GM18520 (cell line): ENCODE results near the gene KIRREL2.
"Not testable (repeated sequence)": the region's sequence is repeated elsewhere in the genome, so short reads cannot be mapped to it uniquely, and the experiment has no call there.

Experiments
- ATAC-seq: cut with Tn5 transposase; IDR thresholded peaks from one replicate; pipeline ENCODE4 v1.9.1; 2021; ENCODE audit not compliant: unreplicated experiment

KIRREL2 gene

GRCh38 chr19:35868823-35869326 lies 12.2 kb downstream of the KIRREL2 start:
- no peak for ATAC-seq

- no peak for ATAC-seq
Observed at GRCh38 chr19:35869327-35870123, 12.8 kb downstream of the KIRREL2 start.

- ATAC-seq: not testable (repeated sequence)
Observed at GRCh38 chr19:35870124-35870736, 13.5 kb downstream of the KIRREL2 start.

- ATAC-seq: no peak
Observed at GRCh38 chr19:35870798-35871197, 14.1 kb downstream of the KIRREL2 start.

GRCh38 chr19:35871611-35872010 lies 14.9 kb downstream of the KIRREL2 start:
- ATAC-seq: no peak

GRCh38 chr19:35872180-35872579 lies 15.5 kb downstream of the KIRREL2 start:
- no peak for ATAC-seq

GRCh38 chr19:35874392-35874930 lies 17.8 kb downstream of the KIRREL2 start:
- ATAC-seq: no peak

GRCh38 chr19:35879068-35879467 lies 22.4 kb downstream of the KIRREL2 start:
- ATAC-seq: no peak

GRCh38 chr19:35879770-35880317 lies 23.1 kb downstream of the KIRREL2 start:
- ATAC-seq: no peak

- ATAC-seq: no peak
Observed at GRCh38 chr19:35882114-35882832, 25.6 kb downstream of the KIRREL2 start.

GRCh38 chr19:35883882-35884281 lies 27.2 kb downstream of the KIRREL2 start:
- ATAC-seq: no peak

- ATAC-seq: no peak
Observed at GRCh38 chr19:35885225-35885738, 28.6 kb downstream of the KIRREL2 start.

- no peak for ATAC-seq
Observed at GRCh38 chr19:35885904-35886303, 29.2 kb downstream of the KIRREL2 start.

GRCh38 chr19:35887197-35887596 lies 30.5 kb downstream of the KIRREL2 start:
- ATAC-seq: no peak

GRCh38 chr19:35888398-35888797 lies 31.7 kb downstream of the KIRREL2 start:
- no peak for ATAC-seq

- ATAC-seq: no peak
Observed at GRCh38 chr19:35889370-35890112, 32.8 kb downstream of the KIRREL2 start.

- ATAC-seq: no peak
Observed at GRCh38 chr19:35890113-35890650, 33.5 kb downstream of the KIRREL2 start.

- ATAC-seq: not testable (repeated sequence)
Observed at GRCh38 chr19:35891819-35892218, 35.1 kb downstream of the KIRREL2 start.

- ATAC-seq: no peak
Observed at GRCh38 chr19:35894342-35894741, 37.6 kb downstream of the KIRREL2 start.
